Measurements from ENCODE around the gene BOC.

DNA sequence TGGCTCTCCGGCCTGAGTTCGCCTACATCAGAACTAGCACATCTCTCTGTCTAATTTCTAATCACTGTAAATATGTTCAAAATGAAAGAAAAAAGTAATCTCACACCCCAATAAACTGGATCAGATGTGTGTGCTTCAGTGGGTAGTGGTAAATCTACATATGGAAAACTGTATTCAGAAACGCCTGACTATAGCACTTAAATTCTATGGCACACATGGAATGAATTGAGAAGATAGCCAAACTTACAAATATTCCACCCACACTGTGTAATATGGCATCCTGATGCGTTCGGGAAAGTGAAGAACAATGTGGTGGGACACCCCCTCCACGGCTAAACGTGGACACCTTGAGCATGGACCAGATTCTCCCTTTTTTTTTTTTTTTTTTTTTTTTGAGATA, 40.6 kb upstream of the BOC start:
- TF ChIP-seq BACH1 (IDR thresholded peaks at IDR 0.05; ENCODE audit: borderline replicate concordance) (no peak), IRF4 (IDR thresholded peaks at IDR 0.05; ENCODE audit: low read depth, low read length) (no peak), EZH2 (IDR thresholded peaks at IDR 0.05; ENCODE audit: borderline replicate concordance, control insufficient read depth, low read depth, low read length) (no peak), NFIC (IDR thresholded peaks at IDR 0.05; ENCODE audit: low read depth, low read length) (no peak), HDGF (IDR thresholded peaks at IDR 0.05) (no peak), CREB1 (IDR thresholded peaks at IDR 0.05; ENCODE audit: low read depth) (no peak), EP300 (IDR thresholded peaks at IDR 0.05; ENCODE audit: borderline replicate concordance in 1 of 2, control insufficient read depth in 1 of 2, low read depth in 2 of 2, low read length in 2 of 2) (no peak), EED (IDR thresholded peaks at IDR 0.05; ENCODE audit: low read depth) (no peak), NFXL1 (IDR thresholded peaks at IDR 0.05; ENCODE audit: borderline replicate concordance) (no peak), ZNF207 (IDR thresholded peaks at IDR 0.05; ENCODE audit: borderline replicate concordance) (no peak), SP1 (IDR thresholded peaks at IDR 0.05; ENCODE audit: low read depth, low read length) (no peak), POLR2AphosphoS5 (IDR thresholded peaks at IDR 0.05; ENCODE audit: low read length) (no peak)
- TF ChIP-seq, protein P1, sequence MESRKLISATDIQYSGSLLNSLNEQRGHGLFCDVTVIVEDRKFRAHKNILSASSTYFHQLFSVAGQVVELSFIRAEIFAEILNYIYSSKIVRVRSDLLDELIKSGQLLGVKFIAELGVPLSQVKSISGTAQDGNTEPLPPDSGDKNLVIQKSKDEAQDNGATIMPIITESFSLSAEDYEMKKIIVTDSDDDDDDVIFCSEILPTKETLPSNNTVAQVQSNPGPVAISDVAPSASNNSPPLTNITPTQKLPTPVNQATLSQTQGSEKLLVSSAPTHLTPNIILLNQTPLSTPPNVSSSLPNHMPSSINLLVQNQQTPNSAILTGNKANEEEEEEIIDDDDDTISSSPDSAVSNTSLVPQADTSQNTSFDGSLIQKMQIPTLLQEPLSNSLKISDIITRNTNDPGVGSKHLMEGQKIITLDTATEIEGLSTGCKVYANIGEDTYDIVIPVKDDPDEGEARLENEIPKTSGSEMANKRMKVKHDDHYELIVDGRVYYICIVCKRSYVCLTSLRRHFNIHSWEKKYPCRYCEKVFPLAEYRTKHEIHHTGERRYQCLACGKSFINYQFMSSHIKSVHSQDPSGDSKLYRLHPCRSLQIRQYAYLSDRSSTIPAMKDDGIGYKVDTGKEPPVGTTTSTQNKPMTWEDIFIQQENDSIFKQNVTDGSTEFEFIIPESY (IDR thresholded peaks at IDR 0.05): no peak
- TF ChIP-seq, protein P2, sequence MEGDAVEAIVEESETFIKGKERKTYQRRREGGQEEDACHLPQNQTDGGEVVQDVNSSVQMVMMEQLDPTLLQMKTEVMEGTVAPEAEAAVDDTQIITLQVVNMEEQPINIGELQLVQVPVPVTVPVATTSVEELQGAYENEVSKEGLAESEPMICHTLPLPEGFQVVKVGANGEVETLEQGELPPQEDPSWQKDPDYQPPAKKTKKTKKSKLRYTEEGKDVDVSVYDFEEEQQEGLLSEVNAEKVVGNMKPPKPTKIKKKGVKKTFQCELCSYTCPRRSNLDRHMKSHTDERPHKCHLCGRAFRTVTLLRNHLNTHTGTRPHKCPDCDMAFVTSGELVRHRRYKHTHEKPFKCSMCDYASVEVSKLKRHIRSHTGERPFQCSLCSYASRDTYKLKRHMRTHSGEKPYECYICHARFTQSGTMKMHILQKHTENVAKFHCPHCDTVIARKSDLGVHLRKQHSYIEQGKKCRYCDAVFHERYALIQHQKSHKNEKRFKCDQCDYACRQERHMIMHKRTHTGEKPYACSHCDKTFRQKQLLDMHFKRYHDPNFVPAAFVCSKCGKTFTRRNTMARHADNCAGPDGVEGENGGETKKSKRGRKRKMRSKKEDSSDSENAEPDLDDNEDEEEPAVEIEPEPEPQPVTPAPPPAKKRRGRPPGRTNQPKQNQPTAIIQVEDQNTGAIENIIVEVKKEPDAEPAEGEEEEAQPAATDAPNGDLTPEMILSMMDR (IDR thresholded peaks at IDR 0.05 in 2 of 3, conservative IDR thresholded peaks at IDR 0.05 in 1 of 3; ENCODE audit: control insufficient read depth in 2 of 3, extremely low read depth in 1 of 3, insufficient read depth in 1 of 3, low read depth in 3 of 3, low read length in 3 of 3): no peak

Measured in GM12878 (cell line).